Astrocyte of the cerebellum (primary cell): Measurements from ENCODE around the gene ERBB4.

Experiments used
- DNase-seq: peaks from one replicate; pipeline ENCODE4 v3.0.0-alpha.2; 2011; ENCODE audit warnings: low read depth
- H3K4me3 ChIP-seq: 2 replicates; pipeline ENCODE4 v1.5.1; 2011; ENCODE audit warnings: mild to moderate bottlenecking, low read depth, low read length, moderate library complexity
- in situ Hi-C: cut with HindIII; loops from 2 replicates; pipeline ENCODE4 v1.10.0; 2017; ENCODE audit warnings: low sequenced_read_pairs
- TF ChIP-seq, protein P1 (sequence below): IDR thresholded peaks from 2 replicates; pipeline ENCODE4 v1.5.1; 2012; ENCODE audit warnings: low read length, low read depth, moderate library complexity, mild to moderate bottlenecking; ENCODE audit errors: missing control alignments

The ERBB4 gene

DNA sequence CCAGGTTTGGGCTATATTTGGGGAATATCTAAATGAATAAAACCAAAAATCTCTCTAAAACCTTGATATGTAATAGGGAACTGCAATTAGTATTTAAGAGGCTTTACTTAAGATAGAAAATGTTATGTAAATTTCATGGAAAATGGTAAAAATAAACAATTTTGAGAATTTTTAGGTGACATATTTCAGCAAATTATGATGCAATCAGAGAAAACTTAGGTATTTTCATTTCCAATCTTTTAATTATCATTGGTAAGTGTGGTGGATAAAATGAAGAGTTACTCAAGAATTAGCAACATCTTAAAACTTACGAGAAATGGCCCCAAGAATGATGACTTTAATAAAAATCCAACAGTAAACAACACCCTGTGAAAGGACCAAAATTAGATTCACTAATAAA lies 571.4 kb downstream of the ERBB4 start:
- DNase-seq = no peak
- in situ Hi-C loops = no loop called here
- TF ChIP-seq, protein P1, sequence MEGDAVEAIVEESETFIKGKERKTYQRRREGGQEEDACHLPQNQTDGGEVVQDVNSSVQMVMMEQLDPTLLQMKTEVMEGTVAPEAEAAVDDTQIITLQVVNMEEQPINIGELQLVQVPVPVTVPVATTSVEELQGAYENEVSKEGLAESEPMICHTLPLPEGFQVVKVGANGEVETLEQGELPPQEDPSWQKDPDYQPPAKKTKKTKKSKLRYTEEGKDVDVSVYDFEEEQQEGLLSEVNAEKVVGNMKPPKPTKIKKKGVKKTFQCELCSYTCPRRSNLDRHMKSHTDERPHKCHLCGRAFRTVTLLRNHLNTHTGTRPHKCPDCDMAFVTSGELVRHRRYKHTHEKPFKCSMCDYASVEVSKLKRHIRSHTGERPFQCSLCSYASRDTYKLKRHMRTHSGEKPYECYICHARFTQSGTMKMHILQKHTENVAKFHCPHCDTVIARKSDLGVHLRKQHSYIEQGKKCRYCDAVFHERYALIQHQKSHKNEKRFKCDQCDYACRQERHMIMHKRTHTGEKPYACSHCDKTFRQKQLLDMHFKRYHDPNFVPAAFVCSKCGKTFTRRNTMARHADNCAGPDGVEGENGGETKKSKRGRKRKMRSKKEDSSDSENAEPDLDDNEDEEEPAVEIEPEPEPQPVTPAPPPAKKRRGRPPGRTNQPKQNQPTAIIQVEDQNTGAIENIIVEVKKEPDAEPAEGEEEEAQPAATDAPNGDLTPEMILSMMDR = no peak
- no peak overlapping the region for H3K4me3 ChIP-seq

DNA sequence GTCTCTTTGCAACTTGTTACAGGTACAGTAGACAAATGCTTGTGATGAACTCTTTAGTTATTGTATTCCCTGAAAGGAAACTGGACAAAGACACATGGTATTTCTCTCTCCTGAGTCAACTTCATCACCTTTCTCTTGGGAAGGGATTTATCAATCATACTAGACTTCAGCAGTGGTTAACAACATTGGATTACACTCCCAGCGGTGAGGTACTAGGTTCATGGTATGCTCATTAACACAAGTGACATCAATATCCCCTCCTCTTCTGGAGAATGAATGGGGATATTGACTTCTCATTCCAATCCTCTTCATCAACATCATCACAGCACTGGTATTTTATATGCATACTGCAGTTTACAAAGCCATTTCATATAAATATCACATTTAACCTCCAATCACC lies 574.6 kb downstream of the ERBB4 start:
- in situ Hi-C loops = no loop called here
- TF ChIP-seq, protein P1 = no peak
- H3K4me3 ChIP-seq = no peak overlapping the region
- no peak for DNase-seq

DNA sequence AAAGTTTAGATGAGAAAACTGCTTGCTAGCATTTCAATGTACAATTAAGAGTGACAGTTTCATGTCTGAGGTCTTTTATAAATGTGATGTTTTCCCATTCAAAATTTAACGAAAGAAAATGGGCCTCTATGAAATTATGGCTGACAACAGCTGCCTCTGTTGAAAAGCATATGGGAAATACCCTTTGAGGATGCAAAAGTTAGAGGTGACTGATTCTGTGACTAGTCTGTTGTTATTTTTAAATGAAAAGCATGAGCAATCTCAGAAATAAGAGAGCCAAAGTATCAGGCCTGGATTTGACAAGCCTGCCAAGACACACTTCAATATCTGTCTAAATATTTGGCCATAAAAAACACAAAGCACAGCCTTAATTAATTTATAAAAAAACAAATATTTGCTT lies 580.8 kb downstream of the ERBB4 start:
- TF ChIP-seq, protein P1 = no peak
- no peak overlapping the region for H3K4me3 ChIP-seq
- in situ Hi-C loops = no loop called here

DNA sequence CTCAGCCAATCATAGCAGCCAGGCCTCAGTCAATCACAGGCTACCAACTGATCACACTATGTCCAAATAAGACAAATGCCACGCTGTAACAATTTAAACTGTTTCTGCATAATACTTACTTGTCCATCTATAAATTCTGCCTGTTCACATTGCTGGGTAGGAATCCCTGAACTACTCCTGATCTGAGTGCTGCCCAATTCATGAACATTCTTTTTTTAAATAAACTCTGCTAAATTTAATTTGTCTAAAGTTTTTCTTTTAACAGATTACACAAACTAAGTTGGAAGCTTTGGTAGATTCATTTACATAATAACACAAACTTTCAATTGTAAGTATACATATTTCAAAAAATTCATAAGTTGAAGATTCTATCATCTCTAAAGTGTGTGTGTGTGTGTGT lies 583.0 kb downstream of the ERBB4 start:
- no peak overlapping the region for H3K4me3 ChIP-seq
- in situ Hi-C loops = no loop called here
- no peak for DNase-seq
- TF ChIP-seq, protein P1 = no peak

More for the DNA sequence above, 580.8 kb downstream of the ERBB4 start:
- DNase-seq = no peak

DNA sequence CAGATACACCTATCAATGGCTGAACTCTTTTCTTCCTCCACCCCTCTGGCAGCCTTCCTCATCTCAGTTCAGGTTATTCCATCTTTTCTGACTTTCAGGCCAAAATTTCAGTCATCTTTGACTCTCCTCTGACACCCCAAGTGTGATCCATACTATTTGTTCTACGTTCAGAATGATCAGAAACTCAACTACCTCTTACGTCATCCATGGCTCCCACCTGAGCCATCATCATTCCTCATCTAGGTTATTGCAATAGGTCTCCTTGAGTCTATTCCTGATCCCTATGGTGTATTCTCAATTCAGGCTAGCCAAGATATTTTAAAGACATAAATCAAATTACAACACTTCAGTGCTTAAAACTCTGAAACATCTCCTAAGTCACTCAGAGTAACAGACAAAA lies 589.7 kb downstream of the ERBB4 start:
- in situ Hi-C loops = no loop called here
- TF ChIP-seq, protein P1 = no peak

DNA sequence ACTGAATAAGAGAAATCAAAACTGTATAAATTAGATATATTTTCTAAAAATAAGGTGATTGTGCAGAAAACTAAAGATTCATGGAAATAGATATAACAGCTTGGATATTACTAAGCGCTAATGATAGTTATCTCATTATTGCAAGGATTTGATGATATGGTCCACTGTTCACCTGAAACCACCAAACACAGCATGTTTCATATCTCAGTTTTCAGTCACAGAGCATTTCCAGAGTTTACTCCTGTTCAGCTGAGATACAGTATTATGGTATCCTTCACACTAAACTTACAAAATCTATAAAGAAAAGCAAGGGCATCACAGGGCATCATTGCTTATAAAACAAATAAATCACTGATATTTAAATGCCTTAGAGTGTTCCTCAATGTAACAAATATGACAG lies 591.6 kb downstream of the ERBB4 start:
- TF ChIP-seq, protein P1 = no peak
- in situ Hi-C loops = no loop called here
- no peak overlapping the region for H3K4me3 ChIP-seq
- DNase-seq = no peak

More for the DNA sequence above, 589.7 kb downstream of the ERBB4 start:
- H3K4me3 ChIP-seq = no peak overlapping the region
- DNase-seq = no peak

DNA sequence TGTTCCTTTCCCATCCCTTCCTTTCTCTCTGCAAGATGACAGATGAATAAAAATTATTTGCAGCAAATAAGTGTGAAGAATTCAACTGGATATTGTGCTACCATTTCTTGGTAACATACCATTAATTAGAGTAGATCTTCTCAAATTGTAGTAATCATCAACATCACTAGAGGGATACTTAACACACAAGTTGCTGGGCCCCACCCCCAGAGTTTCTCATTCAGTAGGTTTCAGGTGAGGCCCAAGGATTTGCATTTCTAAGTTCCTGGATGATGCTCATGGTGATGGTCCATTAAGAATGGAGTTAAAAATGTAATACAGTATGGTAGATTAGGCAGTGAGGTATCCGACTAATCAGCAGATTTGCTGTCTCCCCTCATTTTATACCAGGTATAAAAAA lies 594.0 kb downstream of the ERBB4 start:
- no peak for DNase-seq
- TF ChIP-seq, protein P1 = no peak
- in situ Hi-C loops = no loop called here
- H3K4me3 ChIP-seq = no peak overlapping the region
